ENCODE measurements around the gene LYST. TPM values are rescaled to one million over a fixed set of nuclear protein-coding genes. Genes with fewer than 3 reads are reported as not detected.

The LYST gene
- polyA plus RNA-seq, 1 donor (not counting 4 experiments of a cell fraction or from before 2014, with no cell fraction given) = 24.7 TPM

DNA sequence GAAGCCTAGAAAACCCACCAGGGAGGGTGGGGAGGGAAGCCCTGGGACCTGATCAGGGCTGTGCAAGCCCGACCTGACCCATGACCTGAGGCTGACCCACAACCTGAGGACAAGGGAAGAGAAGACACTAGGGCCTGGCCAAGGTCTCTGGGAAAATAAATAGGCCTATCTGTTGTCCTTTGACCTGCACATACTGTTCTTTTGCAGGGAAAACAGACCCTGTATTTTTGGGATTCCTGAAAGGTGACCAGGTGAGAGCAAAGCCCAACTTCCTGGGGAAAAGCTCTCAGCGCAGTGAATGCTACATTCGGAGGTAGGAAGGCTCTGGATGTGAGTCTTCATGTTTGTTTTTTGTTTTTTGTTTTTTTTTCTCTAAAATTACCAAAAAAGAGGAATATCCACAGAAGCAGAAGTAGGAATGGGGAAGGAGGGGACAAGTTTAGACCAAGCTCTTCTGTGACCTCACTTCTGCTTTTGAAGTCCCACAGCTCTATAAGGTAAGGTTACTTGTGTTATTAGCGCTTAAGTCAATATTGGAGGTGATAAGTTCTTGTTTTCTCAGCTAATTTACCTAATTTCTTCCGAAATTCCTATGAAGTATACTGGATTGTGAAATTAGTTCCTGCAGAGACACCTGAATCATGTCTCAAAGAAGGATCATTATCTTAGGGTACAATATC is 26.2 kb upstream of the LYST start:
- no peak for DNase-seq (ENCODE audit: low read depth, low spot score)

DNA sequence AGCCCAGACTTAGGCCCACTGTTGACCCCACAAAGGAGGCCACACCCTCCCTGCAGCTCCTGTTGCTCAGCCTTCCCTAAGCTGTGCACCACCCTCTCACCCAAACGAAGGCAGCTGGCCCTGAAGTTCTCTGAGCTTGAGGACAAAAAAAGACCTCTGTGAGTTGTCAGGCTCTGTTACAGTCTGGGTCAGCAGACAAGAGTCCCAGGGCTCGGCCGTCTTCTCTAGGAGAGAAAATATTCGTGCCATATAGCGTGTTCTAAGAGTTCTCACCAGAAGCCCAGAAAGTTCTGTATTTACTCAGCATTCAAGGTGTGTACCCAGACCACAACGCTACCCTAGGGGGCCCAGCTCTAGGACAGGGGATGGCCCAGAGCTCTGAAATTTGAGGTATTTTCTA is 25.5 kb upstream of the LYST start:
- no peak overlapping the region for H3K4me2 ChIP-seq (ENCODE audit: control insufficient read depth, extremely low read depth, insufficient read depth, low read depth, low read length)
- dilution Hi-C loops (cut with MboI; ENCODE audit: extremely low pct_ligation_motif_present, low sequenced_read_pairs) = no loop called here

More for the DNA sequence above, 26.2 kb upstream of the LYST start:
- H3K4me3 ChIP-seq (ENCODE audit: control insufficient read depth in 2 of 3, extremely low read depth in 1 of 3, insufficient read depth in 2 of 3, low read depth in 1 of 3, low read length in 3 of 3) = no peak overlapping the region
- no peak overlapping the region for H3K9ac ChIP-seq (ENCODE audit: control insufficient read depth, extremely low read depth, insufficient read depth, low read length)
- no peaks in the 10 kb centered on the region for H3K9me1 ChIP-seq (ENCODE audit: control insufficient read depth, extremely low read depth, insufficient read depth, low read length)
- H3K36me3 ChIP-seq (ENCODE audit: control insufficient read depth in 2 of 2, extremely low read depth in 1 of 2, insufficient read depth in 2 of 2, low read length in 2 of 2) = no peaks in the 10 kb centered on the region
- FAIRE-seq = no peak
- no peaks in the 10 kb centered on the region for H3K9me3 ChIP-seq (ENCODE audit: control insufficient read depth, low read depth, low read length)
- no peaks in the 10 kb centered on the region for H3K79me2 ChIP-seq (ENCODE audit: control insufficient read depth, insufficient read depth, low read length)
- H3K27me3 ChIP-seq (ENCODE audit: control insufficient read depth, extremely low read depth, insufficient read depth, low read length) = no peaks in the 10 kb centered on the region
- H3K27ac ChIP-seq (ENCODE audit: control insufficient read depth, insufficient read depth, low read length) = no peak overlapping the region
- H3K4me1 ChIP-seq (ENCODE audit: control insufficient read depth, extremely low read depth, insufficient read depth, low read length) = peaks cover 9% of the 10 kb centered on the region
- no peak for TF ChIP-seq EZH2 (IDR thresholded peaks at IDR 0.05; ENCODE audit: low read length)
- TF ChIP-seq, protein P1, sequence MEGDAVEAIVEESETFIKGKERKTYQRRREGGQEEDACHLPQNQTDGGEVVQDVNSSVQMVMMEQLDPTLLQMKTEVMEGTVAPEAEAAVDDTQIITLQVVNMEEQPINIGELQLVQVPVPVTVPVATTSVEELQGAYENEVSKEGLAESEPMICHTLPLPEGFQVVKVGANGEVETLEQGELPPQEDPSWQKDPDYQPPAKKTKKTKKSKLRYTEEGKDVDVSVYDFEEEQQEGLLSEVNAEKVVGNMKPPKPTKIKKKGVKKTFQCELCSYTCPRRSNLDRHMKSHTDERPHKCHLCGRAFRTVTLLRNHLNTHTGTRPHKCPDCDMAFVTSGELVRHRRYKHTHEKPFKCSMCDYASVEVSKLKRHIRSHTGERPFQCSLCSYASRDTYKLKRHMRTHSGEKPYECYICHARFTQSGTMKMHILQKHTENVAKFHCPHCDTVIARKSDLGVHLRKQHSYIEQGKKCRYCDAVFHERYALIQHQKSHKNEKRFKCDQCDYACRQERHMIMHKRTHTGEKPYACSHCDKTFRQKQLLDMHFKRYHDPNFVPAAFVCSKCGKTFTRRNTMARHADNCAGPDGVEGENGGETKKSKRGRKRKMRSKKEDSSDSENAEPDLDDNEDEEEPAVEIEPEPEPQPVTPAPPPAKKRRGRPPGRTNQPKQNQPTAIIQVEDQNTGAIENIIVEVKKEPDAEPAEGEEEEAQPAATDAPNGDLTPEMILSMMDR (optimal IDR thresholded peaks at IDR 0.05 in 1 of 3, IDR thresholded peaks at IDR 0.05 in 1 of 3, conservative IDR thresholded peaks at IDR 0.05 in 1 of 3; ENCODE audit: extremely low read depth in 1 of 3, insufficient read depth in 2 of 3, low read length in 3 of 3) = no peak
- H2AFZ ChIP-seq (ENCODE audit: control insufficient read depth, low read length) = no peak overlapping the region
- H4K20me1 ChIP-seq (ENCODE audit: control insufficient read depth, extremely low read depth, insufficient read depth, low read length) = no peaks in the 10 kb centered on the region
- H3K4me2 ChIP-seq (ENCODE audit: control insufficient read depth, extremely low read depth, insufficient read depth, low read depth, low read length) = no peak overlapping the region
- dilution Hi-C loops (cut with MboI; ENCODE audit: extremely low pct_ligation_motif_present, low sequenced_read_pairs) = no loop called here

More for the DNA sequence above, 25.5 kb upstream of the LYST start:
- DNase-seq (ENCODE audit: low read depth, low spot score) = no peak
- FAIRE-seq = no peak
- Histone ChIP-seq H3K27me3 (ENCODE audit: control insufficient read depth, extremely low read depth, insufficient read depth, low read length) (no peaks in the 10 kb centered on the region), H3K9me3 (ENCODE audit: control insufficient read depth, low read depth, low read length) (no peaks in the 10 kb centered on the region), H3K9me1 (ENCODE audit: control insufficient read depth, extremely low read depth, insufficient read depth, low read length) (no peaks in the 10 kb centered on the region), H3K27ac (ENCODE audit: control insufficient read depth, insufficient read depth, low read length) (no peak overlapping the region), H3K36me3 (ENCODE audit: control insufficient read depth in 2 of 2, extremely low read depth in 1 of 2, insufficient read depth in 2 of 2, low read length in 2 of 2) (no peaks in the 10 kb centered on the region), H2AFZ (ENCODE audit: control insufficient read depth, low read length) (no peak overlapping the region), H3K4me3 (ENCODE audit: control insufficient read depth in 2 of 3, extremely low read depth in 1 of 3, insufficient read depth in 2 of 3, low read depth in 1 of 3, low read length in 3 of 3) (no peak overlapping the region), H3K79me2 (ENCODE audit: control insufficient read depth, insufficient read depth, low read length) (no peaks in the 10 kb centered on the region), H4K20me1 (ENCODE audit: control insufficient read depth, extremely low read depth, insufficient read depth, low read length) (no peaks in the 10 kb centered on the region), H3K4me1 (ENCODE audit: control insufficient read depth, extremely low read depth, insufficient read depth, low read length) (peaks cover 9% of the 10 kb centered on the region), H3K9ac (ENCODE audit: control insufficient read depth, extremely low read depth, insufficient read depth, low read length) (no peak overlapping the region)
- TF ChIP-seq, protein P1 (optimal IDR thresholded peaks at IDR 0.05 in 1 of 3, IDR thresholded peaks at IDR 0.05 in 1 of 3, conservative IDR thresholded peaks at IDR 0.05 in 1 of 3; ENCODE audit: extremely low read depth in 1 of 3, insufficient read depth in 2 of 3, low read length in 3 of 3) = no peak
- no peak for TF ChIP-seq EZH2 (IDR thresholded peaks at IDR 0.05; ENCODE audit: low read length)
